ENCODE results near the gene ITIH4.

ITIH4 gene

DNA sequence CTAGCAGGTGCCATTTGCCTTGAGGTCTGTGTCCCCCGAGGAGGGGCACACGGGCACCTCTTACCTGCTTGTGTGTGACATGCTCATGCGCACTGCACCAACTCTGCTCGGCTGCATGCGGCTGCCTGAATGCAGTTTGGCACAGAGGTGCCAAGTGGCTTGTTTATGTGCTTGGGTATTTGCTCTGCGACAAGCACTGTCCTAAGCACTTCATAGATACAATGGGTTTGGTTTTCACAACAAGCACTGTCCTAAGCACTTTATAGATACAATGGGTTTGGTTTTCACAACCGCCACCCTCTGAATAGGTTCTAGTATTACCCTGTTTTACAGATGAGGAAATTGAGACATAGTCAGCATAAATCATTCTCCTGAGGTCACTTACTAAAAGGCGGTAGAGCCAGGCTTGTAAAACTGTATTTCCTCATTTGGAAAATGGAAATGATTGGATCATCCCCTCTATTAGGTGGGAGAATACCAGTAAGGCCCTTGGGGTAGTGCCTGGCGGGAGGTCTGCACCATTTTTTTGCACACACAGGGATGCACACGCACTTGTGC lies 487 bp downstream of the ITIH4 start:
- FAIRE-seq, result no peak

DNA sequence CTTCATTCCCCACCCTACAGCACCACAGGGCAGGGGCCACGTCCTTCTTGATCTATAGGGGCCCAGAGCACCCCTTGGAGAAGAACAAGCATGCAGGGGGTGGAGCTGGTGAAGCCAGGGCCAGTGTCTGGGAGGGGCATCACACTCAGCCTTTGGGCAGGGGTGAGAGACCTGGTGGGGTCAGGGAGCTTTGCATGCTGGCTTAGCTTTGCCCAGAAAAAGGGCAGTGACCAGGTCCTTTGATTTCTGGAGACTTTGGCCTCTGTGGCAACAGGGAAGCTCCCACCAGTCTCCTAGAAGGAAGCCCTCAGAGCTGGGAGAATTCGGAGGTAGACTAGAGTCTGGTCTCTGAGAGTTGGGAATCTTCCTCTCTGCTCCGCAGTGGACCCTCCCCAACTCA lies 990 bp downstream of the ITIH4 start:
- no peak for FAIRE-seq

DNA sequence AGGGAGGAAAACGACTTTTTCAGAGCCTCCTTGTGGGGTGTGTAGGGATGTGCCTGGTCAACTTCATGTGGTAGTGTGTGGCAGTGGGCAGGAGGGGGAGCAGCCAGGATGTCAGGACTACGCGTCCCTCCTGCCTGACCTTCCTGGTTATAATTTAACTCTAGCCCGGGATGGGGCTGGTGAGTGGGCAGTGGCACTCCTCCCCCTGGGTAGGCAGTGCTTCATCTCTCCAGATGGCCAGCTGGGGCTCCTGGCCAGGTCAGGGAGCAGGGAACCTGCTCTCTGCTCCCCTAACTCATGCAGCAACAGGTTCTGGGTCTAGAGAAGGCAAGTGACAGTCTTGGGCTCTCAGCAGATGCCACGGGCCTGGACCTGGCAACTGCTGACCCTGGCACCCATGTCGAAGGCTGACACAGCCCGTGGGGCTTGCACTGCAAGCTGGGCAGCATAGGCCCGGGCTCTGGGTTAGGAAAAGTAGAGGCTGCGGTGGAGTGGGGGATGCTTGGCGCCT lies 2.6 kb downstream of the ITIH4 start:
- no peak for FAIRE-seq

DNA sequence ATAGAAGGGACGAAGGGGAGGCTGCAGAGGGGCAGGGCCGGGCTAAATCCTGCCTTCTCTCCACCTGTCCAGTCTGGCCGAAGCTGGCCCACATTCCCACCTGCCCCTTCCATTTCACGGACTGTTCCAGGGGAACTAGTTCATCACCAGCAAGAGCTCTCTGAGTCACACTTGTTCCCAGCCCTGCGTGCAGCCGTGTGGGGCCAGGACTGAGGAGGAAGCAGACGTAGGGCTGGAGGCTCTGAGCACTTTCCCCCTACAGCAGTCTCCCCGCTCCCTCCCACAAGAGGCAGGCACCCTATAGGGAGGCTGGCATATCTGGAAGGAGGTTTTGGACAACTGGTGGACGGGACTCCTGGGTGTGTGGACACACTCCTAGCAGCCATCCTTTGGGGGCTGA lies 3.0 kb downstream of the ITIH4 start:
- FAIRE-seq, result no peak

DNA sequence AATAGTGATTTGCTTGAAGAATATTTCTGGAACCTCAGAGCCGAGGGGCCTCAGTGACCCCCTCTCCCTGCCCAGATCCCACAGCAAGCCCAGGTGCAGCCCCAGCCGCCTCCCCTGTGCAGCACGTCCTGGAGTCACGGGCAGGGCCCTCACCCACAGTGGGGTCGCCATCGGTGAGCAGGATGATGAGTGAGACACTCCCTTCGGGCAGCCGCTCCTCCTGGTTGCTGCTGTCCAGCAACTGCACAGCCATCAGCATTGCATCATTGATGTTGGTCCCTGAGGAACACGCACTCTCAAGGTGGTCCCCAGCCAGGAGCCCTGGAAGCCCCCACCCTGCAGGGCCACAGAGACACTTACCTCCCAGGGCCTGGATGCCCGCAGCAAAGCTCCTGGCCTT lies 6.4 kb downstream of the ITIH4 start:
- FAIRE-seq, result no peak

DNA sequence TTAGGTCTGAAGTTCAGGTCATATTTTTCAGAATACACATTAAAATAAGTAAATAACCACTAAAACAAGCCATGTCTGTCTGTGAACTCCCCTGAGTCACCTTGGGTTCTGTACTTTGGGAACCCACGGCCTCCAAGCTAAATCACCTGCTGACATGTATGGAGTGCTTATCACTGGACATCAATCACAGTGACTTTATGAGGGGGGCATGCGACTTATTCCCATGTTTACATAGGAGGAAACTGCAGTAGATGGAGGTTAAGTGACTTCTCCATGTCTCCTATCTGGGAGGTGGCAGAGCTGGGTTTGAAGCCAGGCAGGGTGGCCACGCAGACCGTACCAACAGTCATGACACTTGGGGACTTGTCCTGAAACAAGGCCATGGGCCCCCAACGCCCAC lies 8.1 kb downstream of the ITIH4 start:
- FAIRE-seq, result no peak

DNA sequence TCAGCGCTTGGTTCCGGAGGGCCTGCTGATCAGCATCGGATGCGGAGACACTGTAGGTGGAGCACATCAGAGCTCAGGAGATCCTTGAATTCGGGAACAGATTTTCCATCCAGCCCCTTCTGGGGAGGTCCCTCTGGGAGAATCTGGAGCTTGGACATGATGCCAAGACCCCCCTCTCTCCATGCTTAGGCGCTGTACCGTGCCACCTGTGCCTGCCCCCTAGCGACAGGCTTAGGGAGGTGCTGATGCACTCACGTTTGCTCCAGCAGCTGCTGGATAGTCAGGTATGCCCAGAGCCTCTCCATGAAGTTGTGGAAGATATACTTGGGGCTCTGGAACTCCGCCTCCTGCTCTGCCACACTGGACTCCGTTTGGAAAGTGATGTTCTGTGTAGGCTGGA lies 9.7 kb downstream of the ITIH4 start:
- no peak for FAIRE-seq

DNA sequence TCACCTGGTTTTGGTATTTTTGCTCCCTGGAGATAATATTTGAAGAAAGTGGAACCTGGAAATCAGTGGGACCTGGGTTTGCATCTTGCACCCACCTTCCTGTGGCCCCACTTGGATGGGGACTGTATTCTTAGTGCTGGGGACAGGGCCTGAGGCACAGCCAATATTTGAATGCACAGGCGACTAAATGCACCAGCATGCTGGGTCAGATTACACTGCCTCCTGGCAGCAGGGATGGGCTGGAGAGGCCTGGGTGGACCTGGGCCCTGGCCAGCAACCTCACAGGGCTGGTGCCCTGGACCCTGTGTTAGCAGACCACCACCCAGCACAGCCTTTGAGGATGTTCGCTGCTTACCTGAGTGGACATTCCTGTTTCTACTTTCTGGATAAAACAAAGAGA lies 10.5 kb downstream of the ITIH4 start:
- no peak for FAIRE-seq

DNA sequence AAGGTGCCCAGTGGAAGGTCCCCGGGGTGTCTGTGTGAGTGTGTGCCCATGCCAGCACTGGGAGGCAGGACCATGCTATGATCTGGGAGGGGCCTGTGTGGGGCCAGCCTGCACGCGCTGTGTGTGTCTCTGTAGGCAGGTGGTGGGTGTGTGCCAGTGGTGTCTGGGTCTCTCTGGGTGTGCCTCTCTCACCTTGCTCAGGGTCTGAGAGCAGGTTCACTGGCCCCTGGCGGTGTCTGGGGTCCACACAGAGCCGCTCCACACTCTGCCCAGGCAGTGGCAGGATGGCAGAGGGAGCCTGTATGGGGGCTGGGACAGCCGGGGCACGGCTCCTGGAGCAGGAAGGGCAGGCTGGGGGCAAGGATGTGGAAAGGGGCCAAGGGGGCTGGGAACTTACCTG lies 12.6 kb downstream of the ITIH4 start:
- no peak for FAIRE-seq

DNA sequence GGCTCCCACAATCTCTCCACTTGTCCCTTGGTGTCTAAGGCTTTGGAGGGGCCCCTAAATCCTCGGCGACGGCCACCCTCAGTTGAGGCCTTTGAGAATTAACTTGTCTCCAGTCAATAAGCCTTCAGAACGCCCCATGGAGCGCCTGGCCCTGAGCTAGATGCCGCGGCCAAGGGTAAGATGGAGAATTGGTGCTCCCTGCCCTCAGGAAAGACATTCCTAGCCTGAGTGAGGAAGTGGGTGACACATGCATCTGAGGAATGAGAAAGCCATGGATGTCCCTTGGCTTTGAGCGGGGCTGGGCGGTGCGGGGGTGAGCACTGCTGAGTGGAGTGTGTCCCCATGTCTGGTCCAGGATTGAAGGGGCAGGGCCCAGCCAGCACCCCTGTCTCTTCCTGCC lies 13.3 kb downstream of the ITIH4 start:
- FAIRE-seq, result no peak

DNA sequence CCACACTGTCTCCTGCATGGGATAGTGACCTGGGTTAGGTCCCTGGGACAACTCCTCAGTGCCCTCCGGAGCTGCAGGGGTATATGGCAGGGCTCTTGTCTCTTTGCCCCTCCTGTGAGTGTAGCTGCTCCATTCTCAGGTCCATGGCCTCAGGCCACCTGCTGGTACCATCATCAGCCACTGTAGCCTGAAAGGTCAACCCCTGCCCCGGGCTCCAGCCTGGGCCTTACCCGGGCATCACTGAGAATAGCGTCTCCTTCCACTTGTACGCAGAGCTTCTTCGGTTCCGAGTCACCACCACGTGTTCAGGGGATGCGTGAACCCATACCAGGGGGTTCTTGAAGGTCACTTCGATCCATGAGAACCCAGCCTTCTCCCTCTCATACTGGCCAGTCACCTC lies 13.8 kb downstream of the ITIH4 start:
- no peak for FAIRE-seq

DNA sequence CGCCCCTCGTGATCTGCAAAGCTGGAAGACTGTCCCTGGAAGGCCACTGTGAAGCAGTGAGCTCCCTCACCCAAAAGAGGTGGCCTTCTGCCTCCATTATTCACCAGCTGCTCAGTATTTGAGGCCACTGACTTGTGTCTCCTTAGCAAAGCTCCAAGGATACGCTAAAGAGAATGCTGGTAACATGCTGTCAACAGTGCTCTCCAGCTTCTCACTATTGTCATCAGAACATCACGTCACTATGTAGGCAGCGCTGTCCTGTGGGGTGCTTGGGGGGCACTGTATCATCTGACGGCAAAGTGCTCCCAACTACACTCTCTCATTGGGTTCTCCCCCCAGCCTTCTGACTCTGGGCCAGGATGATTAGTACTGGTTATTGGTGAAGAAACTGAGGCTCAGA lies 14.3 kb downstream of the ITIH4 start:
- FAIRE-seq, result no peak

DNA sequence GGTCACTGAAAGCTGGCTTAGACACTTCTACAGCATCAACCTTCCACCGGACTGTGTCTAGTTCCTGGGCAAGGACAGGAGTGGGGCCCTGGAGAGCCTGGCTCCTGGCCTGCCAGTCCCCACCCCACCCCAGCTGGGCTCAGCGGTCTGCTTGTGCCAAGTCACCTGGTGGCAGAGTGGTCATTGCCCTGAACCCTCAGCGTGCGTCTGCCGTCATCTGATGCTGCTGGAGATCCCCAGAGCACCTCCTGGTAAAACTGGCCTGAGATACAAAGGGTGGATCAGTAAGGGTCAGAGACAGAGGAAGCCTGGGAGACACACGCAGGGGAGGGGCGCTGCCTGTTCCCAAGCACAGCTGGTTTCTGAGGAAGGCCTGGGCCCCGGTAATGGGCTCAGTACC lies 16.7 kb downstream of the ITIH4 start:
- FAIRE-seq, result no peak

DNA sequence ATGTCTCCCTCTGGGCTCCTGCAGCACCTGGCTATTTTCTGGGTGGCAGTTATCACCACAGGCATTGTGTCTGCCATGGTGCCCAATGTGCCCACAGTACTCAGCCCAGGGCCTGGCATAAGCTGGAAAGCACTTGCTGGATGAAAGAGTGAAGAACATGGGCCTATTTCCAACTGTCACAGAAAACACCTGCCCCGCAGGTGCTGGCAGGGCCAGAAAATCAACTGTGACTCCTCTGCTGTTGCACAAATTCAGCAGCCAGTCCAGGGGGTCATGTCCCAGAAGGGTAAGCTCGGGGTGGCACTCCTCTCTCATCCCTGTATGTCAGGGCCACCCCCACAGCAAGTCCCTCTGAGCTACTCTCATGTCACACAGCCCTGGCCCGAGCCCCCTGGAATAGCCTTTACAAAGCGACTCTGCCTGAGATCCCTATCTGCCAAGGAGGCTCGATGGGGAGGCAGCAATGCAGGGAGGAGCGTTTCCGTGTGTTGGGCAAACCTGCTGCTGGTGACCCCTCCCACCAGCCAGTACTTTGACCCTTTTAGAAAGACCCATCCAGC lies 18.9 kb downstream of the ITIH4 start:
- no peak for FAIRE-seq

DNA sequence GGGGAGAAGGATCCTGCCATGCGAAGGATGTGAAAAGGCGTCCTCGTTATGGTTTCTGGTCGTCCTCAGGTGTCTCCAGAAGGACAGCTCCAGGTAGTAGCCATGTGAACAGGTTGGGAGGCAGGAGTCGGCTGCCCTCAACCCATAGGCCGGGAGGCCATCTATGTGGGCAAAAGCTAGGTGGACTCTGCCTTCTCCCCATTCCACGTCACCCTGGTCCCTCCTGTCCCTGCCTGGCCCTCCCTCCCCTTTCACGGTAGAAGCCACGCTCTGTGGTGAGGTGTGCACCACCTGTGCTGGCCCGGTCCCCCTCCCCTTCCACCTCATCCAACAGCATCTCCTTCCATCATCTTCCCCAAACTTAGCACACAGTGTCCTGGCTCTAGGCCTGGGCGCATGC lies 19.5 kb downstream of the ITIH4 start:
- no peak for FAIRE-seq

DNA sequence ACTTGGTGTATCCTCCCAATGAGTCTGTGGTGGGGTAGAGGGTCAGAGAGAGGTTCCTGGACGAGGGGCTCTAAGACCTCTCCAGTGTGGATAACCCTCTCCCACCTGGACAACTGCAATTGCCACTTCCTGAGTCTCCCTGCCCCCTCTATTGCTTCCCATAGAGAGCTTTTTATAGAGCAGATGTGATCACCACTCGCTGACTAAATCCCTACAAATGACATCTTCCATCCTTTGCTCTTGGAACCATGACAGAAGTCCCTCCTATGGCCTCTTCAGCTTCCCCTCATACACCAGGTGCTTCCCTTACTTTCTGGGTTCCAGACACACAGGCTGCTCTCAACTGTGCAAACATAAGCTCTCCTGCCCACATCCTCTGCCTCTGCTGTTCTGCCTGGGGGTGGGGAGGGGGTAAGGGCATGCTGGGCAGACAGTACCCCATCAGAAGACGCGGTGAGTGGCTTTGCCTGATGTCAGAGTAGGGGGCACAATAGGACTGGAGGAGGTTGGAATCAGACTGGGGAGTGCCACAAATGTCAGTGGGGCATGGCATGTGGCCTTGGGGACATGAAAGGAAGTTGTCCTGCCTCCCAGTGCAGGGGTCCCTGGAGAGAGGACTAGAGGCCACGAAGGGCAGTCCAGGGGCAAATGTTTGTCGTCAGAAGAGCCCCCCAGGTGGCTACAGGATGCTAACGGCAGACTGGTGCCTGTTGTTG lies 20.7 kb downstream of the ITIH4 start:
- FAIRE-seq, result no peak

DNA sequence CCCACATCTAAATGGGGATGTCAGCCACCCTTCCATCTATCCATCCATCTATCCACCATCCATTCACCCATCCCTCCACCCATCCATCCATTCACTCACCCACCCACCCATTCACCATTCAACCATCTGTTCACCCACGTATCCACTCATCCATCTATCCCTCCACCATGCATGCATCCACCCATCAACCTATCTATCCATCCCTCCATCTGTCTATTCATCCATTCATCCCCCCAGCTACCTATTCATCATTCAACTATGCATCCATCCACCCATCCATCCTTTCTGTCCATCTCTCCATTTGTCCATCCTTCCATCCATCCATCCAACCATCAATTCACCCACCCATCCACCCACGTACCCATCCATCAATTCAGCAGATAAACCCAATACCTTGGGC lies 21.3 kb downstream of the ITIH4 start:
- FAIRE-seq, result no peak

DNA sequence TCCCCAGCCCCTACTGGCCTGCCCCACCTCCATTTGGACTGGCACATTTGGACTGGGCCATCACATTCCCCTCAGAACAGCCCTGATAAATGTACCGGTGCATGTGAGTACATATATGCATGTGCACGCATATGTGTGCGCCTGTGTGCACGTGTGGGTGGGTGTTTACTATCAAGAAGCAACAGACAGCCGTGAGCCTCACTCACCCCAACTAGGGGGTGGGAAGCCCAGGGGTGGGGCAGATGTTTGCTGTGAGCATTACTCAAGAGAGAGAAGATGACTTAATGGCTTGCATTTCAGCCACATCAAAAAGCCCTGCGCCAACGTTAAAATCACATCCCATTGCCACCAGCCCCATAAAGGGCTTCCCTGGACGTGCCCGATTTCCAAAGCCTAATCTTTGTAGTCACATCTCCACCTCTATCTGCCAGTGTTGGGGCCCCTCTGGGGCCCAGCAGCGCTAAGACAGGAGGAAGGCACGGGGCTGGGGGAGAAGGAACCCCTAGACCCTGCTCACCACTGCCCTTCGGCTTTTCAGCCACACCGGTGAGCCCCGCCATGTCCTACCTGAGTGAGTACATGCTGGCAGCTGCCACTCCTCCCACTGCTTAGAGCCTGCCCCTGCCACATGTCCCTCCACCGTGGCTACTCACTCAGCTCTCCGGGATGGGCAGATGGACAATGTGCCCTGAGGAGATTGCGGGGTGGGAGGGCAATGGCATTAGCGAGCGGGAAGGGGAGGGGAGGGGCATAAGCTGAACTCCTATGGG lies 25.0 kb downstream of the ITIH4 start:
- FAIRE-seq, result no peak

DNA sequence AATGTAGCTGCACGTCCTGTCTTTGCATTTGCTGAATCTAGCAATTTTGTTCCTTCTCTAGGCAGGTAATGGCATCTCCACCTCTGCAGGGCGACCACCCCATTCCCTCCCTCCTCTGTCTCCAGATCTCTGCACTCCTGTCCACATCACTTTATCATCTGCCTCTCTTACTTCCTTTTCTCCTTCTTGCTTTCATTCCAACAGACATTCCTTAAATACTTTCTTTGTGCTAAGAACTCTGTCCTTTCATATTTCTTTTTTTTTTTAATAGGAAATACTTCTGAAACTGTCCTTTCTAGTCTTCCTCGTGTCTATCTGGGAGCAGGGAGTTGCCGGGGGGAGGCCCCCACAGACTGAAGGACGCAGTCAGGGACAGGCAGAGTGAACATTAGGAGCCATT lies 28.6 kb downstream of the ITIH4 start:
- FAIRE-seq, result no peak

DNA sequence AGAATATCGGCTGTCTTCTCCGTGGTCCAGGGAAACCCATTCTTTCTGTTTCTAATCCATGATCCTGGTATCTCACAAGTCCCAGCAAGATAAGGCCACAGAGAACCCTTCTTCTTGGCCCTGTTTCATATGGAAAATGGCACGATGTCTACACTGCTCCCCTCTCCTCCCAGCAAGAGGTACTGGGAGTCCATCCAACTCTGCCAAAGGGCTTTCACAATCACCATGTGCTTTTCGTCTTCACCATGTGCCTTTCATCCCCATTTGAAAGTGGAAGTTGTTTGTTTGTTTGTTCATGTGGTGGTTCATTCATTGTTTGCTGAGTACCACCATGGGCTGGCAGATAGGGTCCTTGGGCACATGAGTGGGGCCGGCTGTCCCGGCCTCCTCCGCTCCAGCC lies 30.4 kb downstream of the ITIH4 start:
- no peak for FAIRE-seq

DNA sequence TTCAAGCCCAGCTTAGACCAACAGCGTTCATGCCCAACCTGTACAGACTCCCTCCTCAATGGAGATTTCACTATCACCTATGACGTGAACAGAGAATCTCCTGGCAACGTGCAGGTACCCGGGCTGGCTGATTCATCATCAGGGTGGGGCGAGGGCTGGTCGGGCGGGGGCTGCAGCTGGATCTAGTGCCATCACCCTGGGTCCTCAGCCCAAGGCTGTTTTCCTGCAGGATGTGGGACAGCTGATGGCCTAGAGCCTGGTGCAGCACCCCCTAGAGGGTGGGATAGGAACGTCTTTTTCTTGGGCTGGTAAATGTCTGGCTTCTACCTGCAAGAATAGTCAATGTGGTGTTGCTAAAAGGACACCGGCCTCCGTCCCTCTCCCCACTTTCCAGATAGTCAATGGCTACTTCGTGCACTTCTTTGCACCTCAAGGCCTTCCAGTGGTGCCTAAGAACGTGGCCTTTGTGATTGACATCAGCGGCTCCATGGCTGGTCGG lies 31.4 kb downstream of the ITIH4 start:
- no peak for FAIRE-seq

DNA sequence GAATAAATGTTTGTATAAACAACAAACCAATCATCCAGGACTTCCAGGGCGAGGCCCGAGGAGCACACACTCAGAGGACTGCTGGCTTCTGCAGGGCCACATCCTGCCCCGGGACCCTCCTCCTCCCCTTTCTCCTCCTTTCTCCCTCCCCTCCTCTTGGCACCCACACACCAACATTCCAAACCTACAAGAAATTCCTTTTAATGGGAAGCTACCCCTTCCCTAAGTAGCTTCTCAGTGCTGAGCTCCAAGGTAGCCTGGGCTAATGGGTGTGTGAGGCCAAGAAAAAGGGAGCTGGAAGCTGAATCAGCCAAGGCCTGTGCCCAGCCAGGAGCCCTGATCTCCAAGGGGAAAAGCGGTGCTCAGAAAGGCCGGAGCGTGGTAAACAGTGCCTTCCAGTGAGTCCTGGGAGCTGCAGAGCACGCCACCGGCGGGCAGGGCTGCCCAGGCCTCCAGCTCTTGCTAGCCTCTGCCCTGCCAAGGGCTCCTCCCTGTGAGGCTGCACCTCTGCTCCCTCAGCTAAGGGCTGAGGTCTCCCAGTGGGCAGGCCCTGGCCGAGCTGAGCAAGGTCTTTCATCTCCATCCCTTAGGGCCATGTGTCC lies 32.0 kb downstream of the ITIH4 start:
- FAIRE-seq, result no peak

DNA sequence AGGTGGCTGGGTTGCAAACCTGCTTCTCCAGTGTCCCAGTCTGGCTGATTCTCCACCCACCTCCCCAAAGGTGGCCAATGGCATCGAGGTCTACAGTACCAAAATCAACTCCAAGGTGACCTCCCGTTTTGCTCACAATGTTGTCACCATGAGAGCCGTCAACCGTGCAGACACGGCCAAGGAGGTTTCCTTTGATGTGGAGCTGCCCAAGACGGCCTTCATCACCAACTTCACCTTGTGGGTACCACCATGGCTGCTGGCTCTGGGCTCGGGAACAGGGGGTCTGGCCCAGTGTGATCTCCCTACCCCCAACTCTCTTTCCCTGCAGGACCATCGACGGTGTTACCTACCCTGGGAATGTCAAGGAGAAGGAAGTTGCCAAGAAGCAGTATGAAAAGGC lies 34.1 kb downstream of the ITIH4 start:
- FAIRE-seq, result no peak

Data from TTC549 (cell line).